Mesenchymal stem cell (in vitro differentiated cells and primary cell): Measurements from ENCODE around the gene ESRRB.

Experiments
- DNase-seq: peaks from one replicate; pipeline ENCODE4 v3.0.0-alpha.2; 2013
- H2AFZ ChIP-seq: one replicate; pipeline ENCODE4 v1.6.1; 2013; ENCODE audit warnings: low read depth, mild to moderate bottlenecking, control low read depth, inconsistent platforms, low read length, moderate library complexity
- H2AK5ac ChIP-seq: 2 replicates; pipeline ENCODE4 v1.6.1; 2013; ENCODE audit warnings: low read length, moderate library complexity, mild to moderate bottlenecking, inconsistent platforms; ENCODE audit not compliant: severe bottlenecking
- H2BK120ac ChIP-seq: one replicate; pipeline ENCODE4 v1.6.1; 2013; ENCODE audit warnings: low read depth, mild to moderate bottlenecking, inconsistent platforms, low read length, moderate library complexity
- H2BK12ac ChIP-seq, 2 experiments: one replicate each; pipeline ENCODE4 v1.6.1; 2013; ENCODE audit warnings: inconsistent platforms in 2 of 2, low read length in 2 of 2, mild to moderate bottlenecking in 2 of 2, moderate library complexity in 2 of 2, control low read depth in 1 of 2
- H2BK15ac ChIP-seq: one replicate; pipeline ENCODE4 v1.6.1; 2013; ENCODE audit warnings: mild to moderate bottlenecking, low read depth, inconsistent platforms; ENCODE audit not compliant: poor library complexity, severe bottlenecking
- H2BK5ac ChIP-seq: 2 replicates; pipeline ENCODE4 v1.6.1; 2013; ENCODE audit warnings: low read depth, mild to moderate bottlenecking, low read length, control low read depth, inconsistent platforms; ENCODE audit not compliant: poor library complexity, severe bottlenecking
- H3K14ac ChIP-seq, 2 experiments: one replicate each; pipeline ENCODE4 v1.6.1; 2013; ENCODE audit warnings: inconsistent platforms in 2 of 2, low read length in 2 of 2, control low read depth in 1 of 2, mild to moderate bottlenecking in 1 of 2, moderate library complexity in 1 of 2
- H3K18ac ChIP-seq, 2 experiments: one replicate each; pipeline ENCODE4 v1.6.1; 2013; ENCODE audit warnings: inconsistent platforms in 2 of 2, low read length in 2 of 2, control low read depth in 1 of 2, low read depth in 1 of 2, mild to moderate bottlenecking in 1 of 2
- H3K23ac ChIP-seq, 2 experiments: one replicate each; pipeline ENCODE4 v1.6.1; 2013; ENCODE audit warnings: inconsistent platforms in 2 of 2, low read length in 2 of 2, mild to moderate bottlenecking in 2 of 2, moderate library complexity in 2 of 2, control low read depth in 1 of 2
- H3K27ac ChIP-seq: 2 replicates; pipeline ENCODE4 v1.5.1; 2013; ENCODE audit warnings: mild to moderate bottlenecking, moderate library complexity, low read length, control low read depth, inconsistent platforms; ENCODE audit not compliant: poor library complexity, severe bottlenecking
- H3K27me3 ChIP-seq, 2 experiments: 2 replicates each; pipeline versions ENCODE4 v1.6.1 to v1.7.0; 2013; ENCODE audit warnings: low read length in 2 of 2, mild to moderate bottlenecking in 2 of 2, moderate library complexity in 2 of 2, control low read depth in 1 of 2, inconsistent platforms in 1 of 2; ENCODE audit not compliant: control insufficient read depth in 1 of 2, insufficient read depth in 1 of 2
- H3K36me3 ChIP-seq, 2 experiments: 2 replicates each; pipeline versions ENCODE4 v1.6.1 to v1.7.0; 2013; ENCODE audit warnings: low read length in 2 of 2, control low read depth in 1 of 2, inconsistent platforms in 1 of 2, low read depth in 1 of 2, mild to moderate bottlenecking in 1 of 2; ENCODE audit not compliant: insufficient read depth in 2 of 2, control insufficient read depth in 1 of 2
- H3K4ac ChIP-seq, 2 experiments: one replicate each; pipeline ENCODE4 v1.6.1; 2013; ENCODE audit warnings: inconsistent platforms in 2 of 2, low read length in 2 of 2, mild to moderate bottlenecking in 2 of 2, moderate library complexity in 2 of 2, control low read depth in 1 of 2, low read depth in 1 of 2
- H3K4me1 ChIP-seq: 2 replicates; pipeline ENCODE4 v1.6.1; 2013; ENCODE audit warnings: low read depth, low read length, control low read depth; ENCODE audit not compliant: control insufficient read depth, insufficient read depth
- H3K4me2 ChIP-seq: 2 replicates; pipeline ENCODE4 v1.6.1; 2013; ENCODE audit warnings: low read length, mild to moderate bottlenecking, inconsistent platforms; ENCODE audit not compliant: poor library complexity, severe bottlenecking
- H3K4me3 ChIP-seq, 2 experiments: 2 replicates each; pipeline versions ENCODE4 v1.5.1 to v1.7.0; 2013; ENCODE audit warnings: low read length in 2 of 2, mild to moderate bottlenecking in 2 of 2, control low read depth in 1 of 2, low read depth in 1 of 2; ENCODE audit not compliant: insufficient read depth in 1 of 2
- H3K79me1 ChIP-seq: replicated peaks from 2 replicates; pipeline ENCODE4 v1.6.1; 2013; ENCODE audit warnings: mild to moderate bottlenecking, control low read depth, low read length, inconsistent platforms; ENCODE audit not compliant: poor library complexity, severe bottlenecking
- H3K9ac ChIP-seq: 2 replicates; pipeline ENCODE4 v1.7.0; 2013; ENCODE audit warnings: mild to moderate bottlenecking, low read length, moderate library complexity
- H3K9me3 ChIP-seq: 2 replicates; pipeline ENCODE4 v1.7.0; 2013; ENCODE audit warnings: mild to moderate bottlenecking, low read length; ENCODE audit not compliant: control insufficient read depth
- H4K8ac ChIP-seq: one replicate; pipeline ENCODE4 v1.6.1; 2013; ENCODE audit warnings: inconsistent platforms, mild to moderate bottlenecking, low read length, moderate library complexity
- H4K91ac ChIP-seq: one replicate; pipeline ENCODE4 v1.6.1; 2013; ENCODE audit warnings: mild to moderate bottlenecking, low read length, inconsistent platforms
- WGBS: methylation state at CpG from one replicate; pipeline ENCODE4 v1.1.7; 2013; ENCODE audit warnings: mixed read lengths; 5-methylcytosine and 5-hydroxymethylcytosine counted together

ESRRB gene

DNA sequence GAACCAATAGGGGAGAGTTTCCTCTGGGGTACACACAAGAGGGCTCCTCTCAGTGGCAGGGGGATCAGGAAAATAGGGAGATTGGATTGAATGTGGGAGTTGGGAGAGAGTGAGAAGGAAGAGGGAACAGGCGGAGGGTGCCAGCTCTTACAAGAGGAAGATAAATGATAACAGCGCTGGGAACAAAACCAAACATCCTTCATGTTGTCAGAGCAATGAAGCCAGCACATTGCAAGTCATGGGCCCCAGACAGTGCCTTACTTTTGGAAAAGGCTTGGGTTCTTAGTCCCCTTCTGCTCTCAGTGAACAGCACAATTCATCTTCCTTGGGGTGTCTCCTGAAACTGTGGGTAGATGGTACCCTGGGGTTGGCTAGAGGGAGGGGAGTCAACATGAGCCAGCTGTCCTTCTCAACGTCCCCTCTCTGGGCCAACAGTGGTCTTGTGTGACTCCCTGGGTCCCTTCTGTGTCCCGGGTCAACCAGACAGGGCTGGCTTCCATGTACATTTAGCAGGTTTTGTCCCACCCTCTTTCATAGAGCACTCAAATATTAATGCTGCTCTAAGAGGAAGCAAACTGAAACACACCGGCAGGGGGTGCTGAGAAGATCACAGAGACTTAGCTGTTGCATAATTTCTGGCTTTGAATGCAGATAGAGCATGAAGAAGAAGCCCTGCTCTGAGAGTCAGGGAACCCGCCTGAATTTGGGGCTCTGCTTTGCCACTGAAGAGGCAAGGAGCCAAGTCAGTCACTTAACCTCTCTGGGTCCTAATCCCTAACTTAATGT, 138.5 kb downstream of the ESRRB start:
- Histone ChIP-seq H3K14ac (no peak overlapping the region), H2BK120ac (no peak overlapping the region), H3K9ac (no peak overlapping the region), H3K36me3 (no peaks in the 10 kb centered on the region), H4K8ac (no peak overlapping the region), H2AK5ac (no peak overlapping the region), H3K27ac (no peak overlapping the region), H3K79me1 (no peaks in the 10 kb centered on the region), H2AFZ (no peak overlapping the region), H2BK15ac (no peak overlapping the region), H3K9me3 (no peaks in the 10 kb centered on the region), H3K4ac (no peak overlapping the region), H4K91ac (no peak overlapping the region), H3K27me3 (peaks cover 0 to 35% of the 10 kb centered on the region in 2 experiments), H2BK12ac (no peak overlapping the region), H2BK5ac (no peak overlapping the region), H3K4me3 (no peak overlapping the region), H3K18ac (no peak overlapping the region), H3K23ac (no peak overlapping the region), H3K4me1 (no peaks in the 10 kb centered on the region), H3K4me2 (no peak overlapping the region)
- no peak for DNase-seq
- 70% methylated on average over 6 of the region's 6 CpGs for WGBS

GRCh38 chr14:76516884-76517283, 140.9 kb downstream of the ESRRB start:
- Histone ChIP-seq H3K14ac (no peak overlapping the region), H3K23ac (no peak overlapping the region), H2BK120ac (no peak overlapping the region), H3K79me1 (no peaks in the 10 kb centered on the region), H2BK12ac (no peak overlapping the region), H3K4me1 (no peaks in the 10 kb centered on the region), H3K4me2 (no peak overlapping the region), H2BK15ac (no peak overlapping the region), H2AFZ (no peak overlapping the region), H3K27ac (no peak overlapping the region), H3K18ac (no peak overlapping the region), H3K27me3 (peaks cover 0 to 18% of the 10 kb centered on the region in 2 experiments), H3K9me3 (peaks cover 3% of the 10 kb centered on the region), H3K9ac (no peak overlapping the region), H3K4me3 (no peak overlapping the region), H3K4ac (no peak overlapping the region), H2BK5ac (no peak overlapping the region), H3K36me3 (no peaks in the 10 kb centered on the region), H4K8ac (no peak overlapping the region), H4K91ac (no peak overlapping the region), H2AK5ac (no peak overlapping the region)
- WGBS: 60% methylated on average over 3 of the region's 3 CpGs
- no peak for DNase-seq

GRCh38 chr14:76518366-76518765, 142.4 kb downstream of the ESRRB start:
- no peak overlapping the region for H3K27ac ChIP-seq
- H3K23ac ChIP-seq: no peak overlapping the region
- no peak overlapping the region for H2BK120ac ChIP-seq
- no peak overlapping the region for H4K91ac ChIP-seq
- no peak overlapping the region for H2BK5ac ChIP-seq
- no CpG with 5 or more reads among the region's 4 CpGs for WGBS
- no peaks in the 10 kb centered on the region for H3K36me3 ChIP-seq
- no peak overlapping the region for H3K18ac ChIP-seq
- no peak overlapping the region for H2BK15ac ChIP-seq
- peaks cover 3% of the 10 kb centered on the region for H3K9me3 ChIP-seq
- H2AK5ac ChIP-seq: no peak overlapping the region
- H3K4me3 ChIP-seq: no peak overlapping the region
- H2BK12ac ChIP-seq: no peak overlapping the region
- no peak overlapping the region for H2AFZ ChIP-seq
- H4K8ac ChIP-seq: no peak overlapping the region
- H3K4me1 ChIP-seq: no peaks in the 10 kb centered on the region
- H3K79me1 ChIP-seq: no peaks in the 10 kb centered on the region
- no peak overlapping the region for H3K4me2 ChIP-seq
- no peak overlapping the region for H3K14ac ChIP-seq
- no peak for DNase-seq
- no peak overlapping the region for H3K4ac ChIP-seq
- peaks cover 0 to 10% of the 10 kb centered on the region in 2 experiments for H3K27me3 ChIP-seq
- H3K9ac ChIP-seq: no peak overlapping the region

DNA sequence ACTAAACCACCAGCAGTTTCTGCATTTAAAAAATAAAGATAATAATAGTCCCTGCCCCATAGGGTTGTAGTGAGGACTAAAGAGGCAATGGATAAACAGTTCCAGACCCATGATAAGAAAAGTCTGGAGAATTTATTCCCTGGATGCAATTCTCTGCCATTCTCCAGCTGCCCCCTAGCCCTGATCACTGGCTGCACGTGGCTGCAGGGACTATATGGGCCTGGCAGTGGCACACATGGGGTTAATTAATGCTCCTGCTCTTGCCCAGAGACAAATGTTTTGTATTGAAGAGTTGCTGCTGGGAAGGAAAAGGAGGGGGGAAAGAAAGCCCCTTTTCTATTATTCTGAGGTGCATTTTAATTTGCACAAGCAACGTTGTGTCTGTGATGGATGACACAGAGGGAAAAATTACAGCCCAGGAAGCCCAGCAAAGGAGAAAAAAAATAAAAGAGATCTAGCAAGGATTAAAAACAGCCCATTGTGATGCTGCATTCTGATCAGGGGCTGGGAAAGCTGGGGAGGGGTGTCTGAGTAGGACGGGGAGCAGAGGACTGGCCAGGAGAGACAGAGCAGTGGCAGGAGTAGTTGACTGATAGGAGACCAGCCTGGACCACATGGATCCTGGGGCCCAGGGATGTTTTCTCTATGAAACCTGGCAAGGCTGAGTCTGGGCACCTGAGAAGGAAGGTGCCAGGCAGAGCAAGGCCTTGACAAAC, 149.3 kb downstream of the ESRRB start:
- H2BK5ac ChIP-seq: no peak overlapping the region
- no peak overlapping the region for H3K14ac ChIP-seq
- H2BK120ac ChIP-seq: no peak overlapping the region
- no peak overlapping the region for H2AK5ac ChIP-seq
- H3K27ac ChIP-seq: no peak overlapping the region
- peaks cover 3% of the 10 kb centered on the region for H3K9me3 ChIP-seq
- H3K4me1 ChIP-seq: no peaks in the 10 kb centered on the region
- WGBS: 59% methylated on average over 3 of the region's 3 CpGs
- peaks cover 0 to 27% of the 10 kb centered on the region in 2 experiments for H3K27me3 ChIP-seq
- H4K8ac ChIP-seq: no peak overlapping the region
- no peaks in the 10 kb centered on the region for H3K79me1 ChIP-seq
- H4K91ac ChIP-seq: no peak overlapping the region
- no peak overlapping the region for H2AFZ ChIP-seq
- H3K4me3 ChIP-seq: no peak overlapping the region
- no peak overlapping the region for H2BK15ac ChIP-seq
- no peak overlapping the region for H2BK12ac ChIP-seq
- no peak overlapping the region for H3K4ac ChIP-seq
- no peaks in the 10 kb centered on the region for H3K36me3 ChIP-seq
- no peak overlapping the region for H3K4me2 ChIP-seq
- H3K23ac ChIP-seq: no peak overlapping the region
- no peak for DNase-seq
- H3K18ac ChIP-seq: no peak overlapping the region
- H3K9ac ChIP-seq: no peak overlapping the region
